Stromal cell of bone marrow (primary cell): Measurements from ENCODE around the gene PRDM8.

Experiments used
- DNase-seq: peaks from one replicate; pipeline ENCODE4 v3.0.0-alpha.2; 2012; ENCODE audit warnings: low read depth

The PRDM8 gene

DNA sequence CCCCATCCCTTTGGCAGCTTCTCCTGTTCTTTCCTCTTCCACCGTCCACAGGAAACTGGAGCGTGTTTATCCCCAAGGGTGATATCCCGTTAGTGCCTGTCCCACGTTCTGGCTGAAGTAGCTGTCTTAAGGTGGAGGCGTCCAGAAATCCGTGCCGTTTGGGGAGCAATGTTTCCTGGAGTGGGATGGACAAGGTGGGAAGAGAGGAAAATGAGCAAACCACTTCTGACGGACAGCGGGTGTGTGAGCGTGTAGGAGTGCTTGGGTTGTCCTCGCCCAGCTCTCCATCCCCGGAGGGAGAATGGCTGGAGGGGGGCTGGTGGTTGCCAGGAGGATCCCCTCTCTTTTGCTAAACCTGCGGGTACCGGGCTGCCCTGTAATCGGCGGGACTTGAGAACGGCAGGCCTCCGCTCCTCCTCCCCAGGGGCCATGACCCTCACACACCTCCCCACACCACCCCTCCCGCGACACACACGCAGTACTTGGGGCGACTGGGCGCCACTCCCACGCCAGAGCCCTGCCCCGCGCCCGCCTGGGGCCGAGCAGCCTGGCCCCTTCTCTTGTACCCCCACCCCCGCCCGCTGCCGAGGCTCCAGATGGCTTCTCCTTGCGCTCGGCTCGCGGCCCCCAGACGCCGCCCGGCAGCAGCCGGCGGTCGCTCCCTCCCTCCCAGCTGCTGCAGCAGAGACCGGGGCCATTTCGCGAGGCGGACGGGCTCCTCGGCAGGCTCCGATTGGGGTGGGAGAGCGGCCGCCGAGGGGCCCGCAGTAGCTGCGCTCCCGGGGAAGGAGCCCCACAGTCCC, 13.9 kb upstream of the PRDM8 start:
- DNase-seq = no peak

DNA sequence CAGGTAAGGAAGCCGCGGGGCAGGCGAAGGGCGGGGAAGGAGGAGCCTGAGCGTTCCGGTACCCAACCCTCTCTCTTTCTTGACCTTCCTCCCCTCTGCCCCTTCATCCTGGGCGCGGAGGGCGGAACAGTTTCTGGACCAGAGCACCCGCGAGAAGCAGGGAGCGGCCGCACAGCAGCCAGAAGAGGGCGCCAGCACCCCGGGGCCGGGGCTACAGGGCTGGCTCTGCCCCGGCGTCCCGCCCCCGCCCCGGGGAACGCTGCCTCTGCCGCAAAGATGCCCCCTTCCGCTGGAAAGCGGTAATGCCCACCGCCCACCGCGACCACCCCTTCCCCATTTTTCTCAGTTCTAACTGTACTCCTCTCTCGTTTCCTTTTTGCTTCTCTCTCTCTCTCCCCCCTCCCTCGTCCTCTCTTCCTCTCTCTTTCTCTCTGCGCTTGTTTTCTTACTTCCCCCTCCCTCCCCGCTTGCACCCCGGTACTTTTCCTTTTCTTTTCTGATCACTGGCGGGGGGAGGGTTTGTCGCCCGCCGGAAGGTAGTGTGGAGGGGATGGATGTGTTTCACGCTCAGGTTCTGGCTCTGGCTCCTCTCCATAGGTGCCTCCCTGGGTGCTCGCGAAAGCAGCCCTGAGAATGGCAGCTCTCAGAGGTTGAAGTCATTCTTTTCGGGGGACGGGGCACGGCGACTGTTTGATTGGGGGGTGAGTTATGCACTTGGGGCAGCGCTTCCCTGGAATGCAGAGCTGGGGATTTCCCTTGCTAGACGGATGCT, 13.1 kb upstream of the PRDM8 start:
- peak; percentile 81 for DNase-seq

DNA sequence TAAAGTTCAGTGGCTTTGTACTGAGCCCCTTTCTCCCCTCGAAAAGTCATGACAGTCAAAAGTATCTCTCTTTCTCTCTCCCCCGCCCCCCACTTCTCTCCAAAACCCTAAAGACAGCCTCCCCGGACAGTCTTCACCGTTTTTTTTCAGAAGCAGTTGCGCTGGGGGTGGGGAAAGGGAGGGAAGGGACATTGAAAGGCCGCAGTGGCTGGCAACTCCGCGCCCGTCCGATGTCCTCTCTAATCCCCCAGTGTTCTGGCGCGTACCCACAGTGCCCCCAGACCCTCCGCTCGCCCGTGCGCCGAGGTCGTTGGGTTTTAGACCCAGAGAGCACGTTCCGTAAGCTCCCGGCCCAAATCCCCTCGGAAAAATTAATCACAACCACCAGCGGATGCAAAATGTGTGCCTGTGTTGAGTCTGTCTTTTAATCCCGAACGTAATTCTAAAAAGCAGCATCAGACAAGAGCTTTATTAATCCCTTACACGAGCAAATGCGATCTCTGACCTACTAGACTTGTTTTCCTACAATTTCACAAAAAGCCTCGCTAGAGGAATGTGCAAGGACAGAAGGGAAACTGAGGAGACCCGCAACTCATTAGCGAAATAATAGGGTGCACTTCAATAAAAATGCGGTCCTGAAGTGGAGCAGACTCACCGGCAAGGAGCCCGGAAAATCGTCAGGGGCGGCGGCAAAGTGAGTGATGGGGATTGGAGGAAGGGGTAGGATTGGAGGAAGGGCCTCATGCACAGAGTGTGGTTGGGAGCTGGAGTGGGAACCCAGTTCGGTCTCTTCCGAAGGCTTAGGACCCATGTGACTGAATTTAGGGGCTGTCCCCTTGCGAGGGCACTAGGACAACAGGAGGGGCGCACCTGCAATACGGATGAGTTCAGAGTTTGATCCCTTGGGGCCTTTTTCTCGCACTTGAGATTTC, 12.2 kb upstream of the PRDM8 start:
- no peak for DNase-seq

DNA sequence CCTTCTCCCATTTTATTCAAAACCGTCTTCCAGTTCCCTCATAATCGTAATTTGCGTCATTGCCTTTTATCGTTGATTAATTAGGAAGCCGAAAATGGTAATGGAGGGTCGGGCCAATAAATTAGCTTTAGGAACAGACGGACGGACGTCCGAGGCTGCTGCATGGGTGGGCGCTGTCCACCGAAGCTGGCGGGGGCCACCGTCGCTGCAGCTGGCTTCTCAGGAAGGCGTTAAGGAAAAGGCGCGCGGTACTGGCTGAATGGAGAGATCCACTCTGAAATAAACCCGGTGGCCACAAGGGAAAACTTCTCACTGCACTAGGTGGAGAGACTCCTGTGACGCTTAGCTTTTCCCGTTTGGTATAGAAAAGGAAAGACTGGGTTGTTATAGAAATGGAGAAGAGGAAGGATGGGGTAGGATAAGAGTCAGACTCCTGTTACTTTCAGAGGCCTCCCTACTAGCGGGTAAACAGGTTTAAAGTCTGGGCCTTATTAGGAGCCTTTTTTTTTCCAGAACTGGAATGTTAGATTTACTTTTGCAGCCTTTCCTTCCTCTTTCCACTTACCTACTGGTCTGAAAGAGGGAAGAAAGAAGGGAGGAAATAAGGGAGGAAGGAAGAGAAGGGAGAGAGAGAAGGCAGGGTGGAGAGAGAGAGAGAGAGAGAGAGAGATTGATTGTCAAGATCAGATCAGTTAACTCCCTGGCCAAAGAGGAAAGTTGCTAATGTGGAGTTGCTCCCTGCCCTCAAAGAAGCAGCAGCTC, 11.3 kb upstream of the PRDM8 start:
- no peak for DNase-seq

DNA sequence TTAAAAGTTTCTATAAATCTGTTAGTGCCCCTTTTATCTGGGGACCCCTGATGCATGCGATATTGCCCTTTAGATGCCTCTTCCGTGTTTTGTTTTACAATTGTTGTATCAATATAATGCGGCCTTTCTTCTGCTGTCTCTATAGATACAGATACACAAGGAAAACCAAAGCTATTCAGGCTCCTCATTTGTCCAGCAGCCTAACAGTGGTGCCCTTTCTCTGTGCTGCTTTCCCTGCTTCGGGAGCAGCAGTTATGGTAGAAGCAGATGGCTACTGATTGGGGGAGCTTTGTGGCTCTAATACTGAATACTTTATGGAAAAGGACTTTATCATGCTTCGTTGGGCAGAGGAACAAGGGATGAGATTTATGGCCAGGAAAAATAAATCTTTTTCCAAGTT, 10.6 kb upstream of the PRDM8 start:
- no peak for DNase-seq

DNA sequence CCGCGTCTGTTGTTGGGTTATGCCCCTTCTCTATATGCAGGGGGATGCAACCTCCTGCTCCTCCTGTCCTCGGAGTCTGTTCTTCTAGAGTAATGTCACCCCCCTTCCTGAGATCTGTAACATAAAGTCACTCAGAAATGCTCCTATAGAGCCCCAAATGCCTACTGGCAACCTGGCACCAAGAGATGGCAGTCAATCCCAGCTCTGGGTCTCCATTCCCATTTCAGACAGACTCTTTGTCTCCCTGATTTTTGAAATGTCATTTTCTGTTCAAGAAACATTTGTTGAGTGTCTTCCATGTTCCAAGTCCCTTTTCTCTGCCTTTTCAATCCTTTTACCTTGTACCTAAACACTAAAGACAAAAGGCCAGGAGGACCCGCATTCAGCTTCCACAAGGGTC, 9.6 kb upstream of the PRDM8 start:
- no peak for DNase-seq

DNA sequence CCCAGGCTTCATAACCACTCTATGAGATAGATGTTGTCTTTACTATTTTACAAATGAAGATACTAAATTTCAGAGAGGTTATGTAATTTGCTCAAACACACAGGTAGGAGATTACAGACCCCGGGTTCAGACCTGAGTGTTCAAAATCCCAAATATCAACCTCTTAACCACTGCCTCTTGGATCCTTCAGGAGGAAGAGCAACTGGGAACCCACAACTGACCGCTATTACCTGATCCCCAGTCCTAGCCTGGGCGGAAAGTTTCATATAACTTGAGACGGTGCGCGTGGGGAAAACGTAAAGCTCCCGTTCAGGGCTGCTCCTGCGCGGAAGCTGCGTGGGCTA, 8.9 kb upstream of the PRDM8 start:
- DNase-seq = no peak

DNA sequence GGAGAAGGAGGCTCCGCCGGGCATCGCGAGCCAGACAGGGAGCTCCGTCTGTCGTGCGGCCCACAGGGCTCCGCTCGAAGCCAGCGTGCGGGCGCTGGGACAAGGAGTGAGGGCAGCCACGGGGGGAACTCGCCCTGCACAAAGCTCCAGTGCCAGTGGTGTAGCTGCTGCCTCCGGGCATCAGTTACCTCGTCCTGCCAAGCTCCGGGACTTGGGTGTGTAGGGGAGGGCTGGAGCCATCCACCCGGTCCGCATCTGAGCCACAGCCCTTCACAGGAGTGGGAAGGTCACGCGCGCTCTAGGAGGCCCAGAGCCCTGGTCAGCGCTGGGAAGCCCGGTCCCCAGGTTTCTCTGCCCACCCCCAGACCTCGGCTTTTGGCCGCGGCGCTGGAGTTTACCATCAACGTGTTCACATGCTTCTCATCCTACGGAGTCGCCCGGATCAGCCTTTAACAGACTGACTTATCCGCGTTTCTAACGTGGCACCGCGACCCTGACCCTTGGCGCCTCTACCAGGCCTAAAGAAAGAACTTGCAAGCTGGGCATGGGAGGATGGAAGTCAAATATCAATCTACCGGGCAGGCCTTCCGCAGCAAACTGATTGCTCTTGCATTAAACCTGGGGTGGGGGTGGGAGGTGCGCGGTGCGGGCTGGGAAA, 8.4 kb upstream of the PRDM8 start:
- no peak for DNase-seq

DNA sequence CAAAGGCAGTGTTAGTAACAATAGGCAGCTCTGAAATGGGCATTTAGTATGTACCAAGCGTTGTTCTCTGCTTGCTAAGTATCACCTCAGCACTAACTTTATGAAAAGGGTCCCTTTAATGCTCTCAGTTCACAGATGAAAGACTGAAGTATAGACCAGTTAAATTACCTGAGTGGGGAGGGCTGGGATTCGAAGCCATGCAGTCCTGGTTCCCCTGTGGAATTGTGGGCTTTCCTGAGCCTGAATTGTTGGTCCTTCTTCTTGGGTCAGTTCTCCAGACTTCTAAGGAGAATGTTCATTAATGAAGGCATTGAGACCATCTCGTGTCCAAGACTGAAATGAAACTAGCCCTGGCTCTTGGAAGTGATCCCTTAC, 7.7 kb upstream of the PRDM8 start:
- DNase-seq = no peak

DNA sequence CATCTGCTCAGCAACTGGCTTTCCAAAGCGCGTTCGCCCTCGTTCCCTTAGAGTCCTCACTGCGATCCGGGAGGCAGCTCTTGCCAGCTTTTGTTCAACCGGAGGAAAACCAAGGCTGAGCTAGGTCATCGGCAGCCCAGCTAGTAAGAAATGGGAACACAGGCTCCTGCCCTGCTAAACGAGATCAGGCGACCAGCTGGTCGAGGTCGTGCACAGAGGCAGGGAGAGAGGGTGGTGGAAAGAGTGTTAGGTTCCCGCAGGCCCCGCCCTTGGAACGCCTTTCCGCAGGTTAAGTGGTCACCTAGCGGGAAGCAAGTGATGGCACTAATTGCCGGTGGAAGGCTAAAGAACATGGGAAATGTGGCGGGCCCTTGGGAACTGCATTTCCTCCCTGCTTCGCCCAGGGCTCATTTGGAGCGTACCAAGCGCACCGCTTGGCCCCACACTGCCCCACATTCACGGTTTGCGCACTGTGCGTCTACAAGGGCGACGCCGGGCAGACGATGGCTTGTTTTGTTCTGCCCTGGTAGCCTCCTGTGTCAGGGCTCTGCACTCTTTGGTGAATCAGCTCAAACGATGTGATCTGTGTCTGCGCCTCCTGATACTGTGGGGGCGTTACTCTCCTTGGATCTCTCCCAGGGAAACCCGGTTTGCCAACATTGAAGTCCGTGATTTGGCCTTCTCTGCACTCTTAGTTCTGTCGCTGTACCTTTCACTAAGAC, 7.2 kb upstream of the PRDM8 start:
- no peak for DNase-seq

DNA sequence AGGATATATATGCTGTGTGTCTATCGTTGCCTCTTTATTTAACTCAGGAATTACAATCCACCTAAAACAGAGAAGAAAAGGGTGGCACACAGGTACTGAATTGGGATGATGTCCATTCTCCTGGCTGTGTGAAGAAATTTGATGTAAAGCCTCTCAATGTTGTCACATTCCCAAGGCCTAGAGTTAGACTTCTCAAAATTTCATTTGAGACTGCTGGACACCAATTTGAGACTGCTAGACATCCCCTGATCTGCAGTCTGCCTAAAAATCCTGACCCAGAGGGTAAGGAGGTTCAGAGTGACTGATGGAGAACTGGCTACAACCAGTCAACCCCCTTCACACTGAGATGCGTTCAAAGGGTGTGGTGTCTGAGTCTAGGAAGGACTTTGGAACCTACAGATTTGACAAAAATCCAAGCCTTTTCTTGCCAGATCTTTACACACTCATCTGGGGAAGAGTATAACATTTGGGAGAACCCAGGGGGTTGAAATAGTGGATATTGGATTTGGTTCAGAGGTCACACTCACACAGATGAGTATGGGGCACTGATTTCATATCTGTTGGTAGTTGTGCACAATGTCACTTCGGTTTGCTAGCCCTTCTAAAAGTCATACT, 4.9 kb upstream of the PRDM8 start:
- no peak for DNase-seq

DNA sequence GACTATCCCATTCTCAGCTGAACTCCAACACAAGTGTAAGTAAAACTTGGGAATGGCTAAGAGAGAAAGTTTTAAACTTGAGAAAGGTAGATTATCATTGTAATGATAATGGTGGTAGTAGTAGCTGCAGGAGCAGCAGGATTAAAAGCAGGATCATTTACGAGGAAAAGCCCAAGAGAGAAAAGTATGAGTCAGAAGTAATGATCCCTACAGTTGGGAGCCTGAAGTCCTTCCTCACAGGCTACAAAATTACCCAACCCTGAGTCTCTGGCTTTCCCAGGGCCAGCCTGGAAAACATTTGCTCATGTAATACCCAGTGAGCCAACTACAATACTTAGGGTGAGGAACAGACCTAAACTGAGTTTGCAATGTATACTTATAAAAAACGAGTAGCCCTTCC, 4.4 kb upstream of the PRDM8 start:
- peak; percentile 96 for DNase-seq

DNA sequence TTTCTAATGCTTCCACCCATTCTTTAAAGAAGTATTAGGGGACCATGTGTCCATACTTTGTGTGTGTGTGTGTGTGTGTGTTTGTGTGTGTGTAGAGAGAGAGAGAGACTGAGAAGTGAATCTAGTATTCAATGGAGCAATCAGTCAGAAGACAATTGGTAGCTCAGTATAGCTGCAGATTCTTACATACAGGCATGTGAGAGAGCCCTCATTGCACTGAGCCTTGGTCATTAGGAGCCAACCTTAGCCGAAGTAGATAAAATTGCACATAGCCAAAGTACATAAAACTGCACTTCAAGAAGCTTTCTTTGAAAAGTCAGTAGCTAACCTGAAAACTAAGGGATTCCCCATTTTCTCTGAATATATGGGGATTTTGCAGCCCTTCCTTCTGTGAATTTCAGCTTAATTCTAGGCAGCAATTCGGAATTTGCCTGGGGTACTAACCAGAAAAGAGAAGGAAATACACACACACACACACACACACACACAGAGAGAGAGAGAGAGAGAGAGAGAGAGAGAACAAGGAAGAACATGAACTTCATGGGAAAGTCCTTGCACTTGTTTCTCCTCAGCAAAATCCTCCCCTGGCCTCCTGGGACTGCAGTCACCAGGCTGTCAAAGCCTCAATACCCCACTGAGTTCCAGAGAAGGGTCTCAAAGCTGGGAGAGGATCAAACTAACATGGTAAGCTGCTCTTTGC, 1.7 kb upstream of the PRDM8 start:
- DNase-seq = no peak

DNA sequence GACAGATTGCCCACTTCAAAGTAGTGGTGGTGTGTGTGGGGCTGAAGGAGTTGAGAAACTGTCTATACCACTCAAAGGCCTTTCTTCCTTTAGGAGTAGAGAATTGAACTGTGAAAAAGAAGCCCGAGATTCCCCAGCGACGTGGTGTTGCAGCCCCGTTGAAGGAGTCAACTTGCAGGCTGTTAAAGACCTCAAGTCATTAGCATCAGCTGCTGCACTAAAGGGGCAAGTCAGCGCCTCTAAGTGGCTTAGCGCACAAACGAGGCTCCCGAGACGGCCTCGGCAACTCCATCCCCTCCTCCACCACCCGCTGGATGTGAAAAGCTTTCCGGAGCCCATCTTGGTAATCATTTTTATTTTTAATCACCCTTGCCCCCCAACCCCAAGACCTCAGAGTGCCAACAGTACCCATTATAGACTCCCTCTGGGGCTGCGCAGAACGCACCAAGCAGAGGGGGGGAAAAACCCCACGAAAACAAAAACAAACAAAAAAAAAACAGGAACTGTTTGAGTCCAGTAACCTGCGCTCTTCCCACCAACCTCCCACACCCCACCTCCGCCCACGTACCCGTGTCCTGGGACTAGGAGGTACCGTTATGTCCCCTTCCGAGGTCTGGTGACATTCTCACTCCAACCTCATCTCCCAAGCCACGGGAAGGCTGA, 913 bp upstream of the PRDM8 start:
- no peak for DNase-seq

DNA sequence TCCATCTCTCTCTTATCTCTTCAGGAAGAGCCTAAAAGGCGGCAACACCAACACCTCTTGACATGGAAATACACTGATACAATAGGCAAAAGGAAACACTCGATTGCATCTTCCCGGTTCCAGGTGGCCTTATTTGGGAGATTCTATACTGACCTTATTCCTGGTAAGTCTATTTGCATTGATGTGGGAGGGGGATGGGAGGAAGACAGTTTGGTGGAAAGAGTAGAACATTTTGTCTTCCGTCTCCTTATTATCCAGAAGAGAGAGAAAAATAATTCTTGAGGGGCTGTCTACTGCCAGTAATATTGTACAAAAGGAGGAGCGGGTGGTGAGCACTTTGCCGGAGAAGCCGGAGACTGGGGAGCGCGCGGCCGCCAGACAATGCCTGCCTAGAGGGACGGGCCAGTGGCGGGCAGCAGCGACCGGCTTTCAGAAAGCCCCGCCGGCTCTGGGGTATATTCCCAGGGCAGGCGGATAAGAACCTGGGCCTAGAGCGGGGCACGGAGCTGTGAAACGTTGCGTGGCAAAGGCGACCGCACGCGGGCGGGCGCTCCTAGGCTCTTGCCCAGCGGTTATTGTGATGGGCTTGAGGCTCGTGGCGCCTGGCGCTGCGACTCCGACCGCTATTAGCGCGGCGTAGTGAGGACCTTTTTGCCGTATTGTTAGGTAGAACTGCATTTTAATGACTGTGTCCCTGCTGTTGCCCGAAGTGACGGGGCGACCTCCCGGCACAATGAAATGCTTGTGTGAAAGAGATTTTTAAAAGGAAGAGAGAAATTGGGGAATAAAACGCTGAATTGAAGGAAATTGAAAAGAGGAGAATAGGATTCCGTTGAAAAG, 518 bp downstream of the PRDM8 start:
- DNase-seq = no peak

DNA sequence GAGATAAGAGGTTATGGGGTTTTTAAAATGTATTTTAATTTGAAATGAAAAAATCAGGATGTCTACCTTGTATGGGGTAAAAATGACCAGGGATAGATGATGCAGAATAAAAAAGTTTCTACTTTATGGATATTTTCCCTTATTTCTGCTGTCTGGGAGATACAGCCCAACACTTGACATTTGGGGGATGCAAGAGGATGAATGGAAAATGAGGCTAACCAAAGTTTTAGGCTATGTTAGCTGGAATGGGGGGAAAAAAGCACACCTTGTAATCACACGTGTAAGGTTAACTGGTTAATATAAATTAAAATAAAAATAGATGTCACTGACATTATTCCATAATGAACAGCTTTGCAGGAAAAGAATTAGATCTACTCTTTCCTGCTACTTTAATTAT, 1.1 kb downstream of the PRDM8 start:
- no peak for DNase-seq

DNA sequence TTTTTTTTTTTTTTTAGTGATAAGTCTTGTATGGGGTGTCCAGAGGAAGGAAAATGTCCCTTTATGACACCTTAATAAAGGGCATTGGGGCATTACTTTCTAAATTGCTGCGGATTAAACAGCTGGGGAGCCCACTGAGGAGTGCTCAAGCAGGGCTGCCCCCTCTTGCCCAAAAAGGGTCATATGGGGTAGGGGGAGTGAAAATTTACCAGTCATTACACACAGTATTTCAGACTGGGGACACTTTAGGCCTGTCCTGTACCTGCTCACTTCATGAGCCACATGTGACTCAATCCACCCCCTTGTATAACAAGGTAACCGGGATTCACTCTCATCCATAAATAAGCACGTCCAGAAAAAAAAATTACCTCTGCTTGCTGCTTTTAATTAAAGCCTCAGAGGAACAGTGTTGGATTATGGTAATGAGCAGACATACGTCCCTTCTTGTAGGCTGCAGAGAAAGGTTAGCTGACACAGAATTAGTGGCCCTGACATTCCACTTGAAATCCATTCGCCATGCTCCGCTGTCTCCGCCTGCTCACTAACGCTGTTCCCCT, 1.8 kb downstream of the PRDM8 start:
- no peak for DNase-seq

DNA sequence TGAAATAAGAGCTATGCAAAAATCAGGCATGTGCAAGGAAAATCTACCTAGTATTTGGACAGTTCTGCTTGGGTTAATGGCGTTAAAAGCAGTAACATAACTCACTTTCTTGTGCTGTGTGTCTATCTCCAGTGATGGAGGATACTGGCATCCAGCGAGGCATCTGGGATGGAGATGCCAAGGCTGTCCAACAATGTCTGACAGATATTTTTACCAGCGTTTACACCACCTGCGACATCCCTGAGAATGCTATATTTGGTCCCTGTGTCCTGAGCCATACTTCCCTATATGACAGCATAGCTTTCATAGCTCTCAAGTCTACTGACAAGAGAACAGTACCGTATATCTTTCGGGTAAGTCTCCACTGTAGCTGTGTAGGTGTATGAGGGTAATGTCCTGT, 2.6 kb downstream of the PRDM8 start:
- DNase-seq = no peak
